GM15510 (cell line): ENCODE measurements around the gene LRCH4.
A peak's percentile ranks its signal among the peaks of the same experiment; 100 is the strongest.

ENCODE experiments used
- POLR2A ChIP-seq: IDR thresholded peaks from 3 replicates; pipeline ENCODE4 v1.6.1; 2011; ENCODE audit warnings: borderline replicate concordance; ENCODE audit not compliant: insufficient read length; ENCODE audit errors: extremely low read depth

The LRCH4 gene

DNA sequence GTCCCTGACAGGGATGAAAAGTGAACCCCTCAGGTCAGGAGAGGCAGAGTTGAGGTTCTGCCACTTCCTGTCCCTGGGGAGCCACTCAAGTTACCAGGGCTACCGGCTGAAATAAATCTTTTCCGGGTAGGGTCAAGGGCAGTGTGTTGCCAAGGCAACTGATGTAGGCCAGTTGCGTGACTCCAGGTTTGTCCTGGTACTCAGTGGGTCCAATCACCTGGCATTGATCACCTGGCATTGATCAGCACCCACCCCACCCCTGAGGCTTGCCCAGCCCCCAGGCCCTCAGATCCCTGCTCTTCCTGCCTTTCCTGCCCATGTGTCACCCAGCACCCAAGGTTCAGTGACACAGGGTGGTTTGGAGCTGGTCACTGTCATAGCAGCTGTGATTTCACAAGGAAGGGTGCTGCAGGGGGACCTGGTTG lies 18.2 kb downstream of the LRCH4 start:
- no peak for TF ChIP-seq POLR2A

DNA sequence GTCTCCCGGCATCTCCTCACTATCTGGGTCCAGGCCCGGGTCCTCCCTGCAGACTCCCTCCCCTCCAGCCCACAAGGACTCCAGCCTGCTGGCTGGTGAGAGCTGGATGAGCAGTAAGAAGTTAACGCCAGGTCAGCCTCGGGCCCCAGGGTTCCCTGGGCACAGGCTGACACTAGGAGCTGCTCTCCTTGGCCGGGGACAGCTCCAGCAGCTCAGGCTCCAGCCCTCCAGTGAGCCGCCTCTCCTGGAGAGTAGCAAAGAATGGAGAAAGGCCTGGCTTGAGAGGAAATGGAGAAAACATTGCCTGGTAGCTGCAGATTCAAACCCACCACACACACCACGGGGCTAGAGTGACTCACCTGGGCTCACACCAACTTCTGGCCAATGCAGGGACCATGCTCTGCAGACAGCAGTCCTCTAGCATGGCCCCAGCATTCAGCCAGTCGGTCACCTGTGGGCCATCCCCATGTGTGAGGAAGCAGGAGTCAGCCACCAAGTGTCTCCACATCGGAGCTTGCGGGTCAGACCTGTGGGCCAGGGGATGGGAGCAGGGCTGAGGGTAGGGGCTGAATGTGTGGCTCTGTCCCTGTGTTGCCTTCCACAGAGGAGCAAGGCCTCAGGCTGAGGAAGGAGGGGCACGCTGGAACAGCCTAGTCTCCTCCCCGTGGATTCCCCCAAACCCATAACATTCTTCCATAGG lies 18.7 kb downstream of the LRCH4 start:
- TF ChIP-seq POLR2A = peak; percentile 5

DNA sequence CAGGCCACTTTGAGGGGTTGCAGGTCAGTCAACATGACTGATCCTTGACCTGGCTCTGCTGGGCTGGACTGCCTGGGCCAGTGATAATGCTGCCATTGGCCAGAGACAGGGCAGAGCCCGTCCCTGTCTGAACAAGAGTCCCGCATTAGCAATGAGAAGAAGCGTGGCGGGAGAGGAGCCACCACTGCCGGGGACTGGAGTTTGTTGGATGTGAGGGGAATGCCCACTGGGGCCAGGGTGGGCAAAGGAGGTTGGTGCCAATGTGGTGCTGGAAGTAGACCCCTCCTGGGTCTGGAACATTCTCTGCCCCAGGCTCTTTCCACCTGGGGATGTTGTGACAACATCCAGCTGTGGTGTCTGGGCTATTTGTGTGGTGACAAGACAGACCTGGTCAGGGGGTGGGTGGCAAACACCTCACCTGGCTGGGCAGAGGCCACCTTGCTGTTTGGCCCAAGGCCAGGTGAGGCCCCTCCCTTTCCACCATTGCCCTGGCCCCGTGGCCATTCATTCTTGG lies 19.9 kb downstream of the LRCH4 start:
- TF ChIP-seq POLR2A = no peak

GRCh38 chr7:100565133-100565571 lies 20.8 kb downstream of the LRCH4 start:
- no peak for TF ChIP-seq POLR2A

DNA sequence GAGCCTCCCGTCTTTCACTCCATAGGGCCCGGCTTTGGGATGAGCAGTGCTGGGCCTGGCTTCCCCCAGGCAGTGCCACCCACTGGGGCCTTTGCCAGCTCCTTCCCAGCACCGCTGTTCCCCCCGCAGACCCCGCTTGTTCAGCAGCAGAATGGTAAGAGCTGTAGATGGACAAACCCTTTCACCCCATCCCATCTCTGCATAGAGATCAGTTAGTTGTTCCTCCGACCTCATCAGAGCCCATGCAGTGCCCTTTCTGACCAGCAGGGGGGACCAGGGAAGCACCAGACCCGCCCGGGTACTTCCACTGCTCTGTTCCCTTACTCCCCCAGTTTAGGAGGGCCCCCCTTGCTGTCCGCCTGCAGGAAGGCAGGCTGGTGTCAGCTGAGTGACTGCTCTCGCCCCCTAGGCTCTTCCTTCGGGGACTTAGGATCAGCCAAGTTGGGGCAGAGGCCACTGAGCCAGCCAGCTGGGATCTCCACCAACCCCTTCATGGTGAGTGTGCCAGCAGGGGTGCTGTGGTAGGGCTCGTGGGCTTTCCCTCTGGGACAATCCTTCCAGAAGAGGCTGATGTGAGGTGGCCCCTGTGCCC lies 22.0 kb downstream of the LRCH4 start:
- no peak for TF ChIP-seq POLR2A

- no peak for TF ChIP-seq POLR2A
These were observed 22.8 kb downstream of the LRCH4 start for GRCh38 chr7:100563100-100563564.

- TF ChIP-seq POLR2A = no peak
These were observed 23.5 kb downstream of the LRCH4 start for GRCh38 chr7:100562195-100563099.

- no peak for TF ChIP-seq POLR2A
These were observed 24.3 kb downstream of the LRCH4 start for GRCh38 chr7:100561491-100562194.

- no peak for TF ChIP-seq POLR2A
These were observed 26.8 kb downstream of the LRCH4 start for GRCh38 chr7:100559127-100559526.

DNA sequence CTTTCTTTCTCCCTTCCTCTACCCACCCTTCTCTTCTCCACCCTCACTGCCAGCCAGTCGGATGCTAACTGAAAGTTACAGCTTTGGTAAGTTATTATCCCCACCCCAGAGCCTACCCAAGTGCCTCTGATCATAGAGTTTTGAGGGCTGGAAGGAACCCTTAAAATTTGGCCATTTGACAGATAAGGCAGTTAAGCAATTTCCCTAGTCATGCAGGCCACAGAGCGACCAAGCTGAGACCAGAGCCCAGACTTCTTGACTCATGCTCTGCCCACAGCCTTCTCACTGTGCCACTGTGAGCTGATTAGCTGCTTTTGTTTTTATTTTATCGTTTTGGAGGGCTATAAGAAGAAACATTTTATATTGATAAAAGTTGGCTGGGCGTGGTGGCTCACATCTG lies 29.4 kb downstream of the LRCH4 start:
- TF ChIP-seq POLR2A = no peak

- TF ChIP-seq POLR2A = no peak
These were observed 30.2 kb downstream of the LRCH4 start for GRCh38 chr7:100555701-100556100.

- TF ChIP-seq POLR2A = no peak
These were observed 32.9 kb downstream of the LRCH4 start for GRCh38 chr7:100553032-100553431.

DNA sequence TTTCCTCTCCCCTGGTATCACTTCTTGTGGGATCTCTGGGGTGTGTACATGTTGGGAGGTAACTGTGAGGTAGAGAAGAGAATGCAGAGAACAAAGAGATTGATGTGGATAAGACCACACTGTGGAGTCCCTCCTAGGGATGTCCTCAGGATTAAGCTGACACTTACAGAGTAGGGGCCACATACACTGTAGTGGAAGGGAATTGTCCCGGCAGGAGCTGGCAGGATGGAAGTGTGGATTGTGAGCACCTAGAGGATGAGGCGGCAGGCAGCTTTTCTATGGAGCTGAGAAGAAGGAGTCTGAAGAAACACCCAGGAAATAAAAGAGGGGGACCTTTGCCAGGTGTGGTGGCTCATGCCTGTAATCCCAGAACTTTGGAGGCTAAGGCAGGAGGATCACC lies 33.4 kb downstream of the LRCH4 start:
- no peak for TF ChIP-seq POLR2A

GRCh38 chr7:100547872-100548271 lies 38.1 kb downstream of the LRCH4 start:
- no peak for TF ChIP-seq POLR2A
